Stimulated activated CD8-positive, alpha-beta memory T cell treated with anti-CD3 and anti-CD28 coated beads, Interleukin-12 subunit alpha, Interleukin-12 subunit beta, amount 100 ng/mL, for 1 hour (primary cell): ENCODE measurements around the gene GSE1.

Experiments used
- DNase-seq: peaks from one replicate; pipeline ENCODE4 v3.0.0-alpha.2; 2020; ENCODE audit warnings: low read depth

The GSE1 gene

DNA sequence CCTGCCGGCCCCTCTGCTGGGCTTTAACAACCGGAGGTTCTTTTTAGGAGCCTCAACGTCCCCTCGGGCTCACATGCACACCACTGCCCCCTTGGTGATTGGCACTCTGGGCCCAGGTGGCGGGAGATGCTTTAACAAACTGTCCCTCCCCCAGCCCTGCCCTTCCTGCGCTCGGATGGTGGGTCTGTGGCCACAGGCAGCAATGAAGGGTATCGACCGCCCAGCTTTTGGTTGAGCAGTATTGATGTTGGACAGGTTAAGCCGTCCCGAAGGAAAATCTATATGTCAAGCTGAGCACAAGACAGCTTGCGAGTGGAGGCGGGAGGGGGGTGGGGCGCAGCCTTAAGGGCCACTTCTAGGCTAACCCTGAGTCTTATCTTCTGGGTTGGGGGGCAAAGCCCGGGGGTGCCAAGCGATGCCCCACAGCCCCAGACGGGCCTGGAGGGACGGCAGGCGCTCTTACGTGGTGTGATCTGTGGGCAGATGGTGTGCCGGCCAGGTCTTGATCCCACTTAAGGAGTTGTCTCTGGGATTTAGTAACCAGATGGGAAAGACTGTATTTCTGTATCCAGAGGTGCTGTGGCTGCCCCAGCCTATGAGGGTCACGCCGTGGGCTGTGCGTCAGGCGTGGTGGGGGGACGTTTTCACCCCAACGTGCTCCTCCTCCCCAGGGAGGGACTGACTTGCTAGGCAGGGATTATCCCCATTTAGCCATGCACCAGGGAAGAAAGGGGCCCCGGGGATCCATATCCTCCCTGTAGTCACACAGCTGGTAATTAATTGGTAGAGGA lies 6.2 kb downstream of the GSE1 start:
- DNase-seq, result no peak

DNA sequence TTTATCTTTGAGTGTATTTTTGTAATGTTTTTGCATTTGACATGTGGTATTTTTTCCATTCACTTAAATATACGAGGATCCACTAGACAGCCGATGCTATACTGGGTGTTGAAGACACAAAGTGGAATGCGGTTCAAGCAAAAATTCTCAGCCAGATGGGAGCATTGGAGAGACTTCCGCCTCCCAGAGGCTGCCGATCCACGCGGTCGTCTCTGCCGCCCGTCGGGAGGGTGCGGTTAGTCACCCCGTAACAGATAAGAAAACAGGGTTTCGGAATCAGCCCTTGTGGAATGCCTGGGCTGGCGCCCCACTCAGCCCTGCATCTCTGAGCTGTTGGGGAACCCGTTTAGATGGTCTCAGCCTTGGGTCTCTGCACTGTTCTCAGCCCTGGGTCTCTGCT lies 7.3 kb downstream of the GSE1 start:
- no peak for DNase-seq

DNA sequence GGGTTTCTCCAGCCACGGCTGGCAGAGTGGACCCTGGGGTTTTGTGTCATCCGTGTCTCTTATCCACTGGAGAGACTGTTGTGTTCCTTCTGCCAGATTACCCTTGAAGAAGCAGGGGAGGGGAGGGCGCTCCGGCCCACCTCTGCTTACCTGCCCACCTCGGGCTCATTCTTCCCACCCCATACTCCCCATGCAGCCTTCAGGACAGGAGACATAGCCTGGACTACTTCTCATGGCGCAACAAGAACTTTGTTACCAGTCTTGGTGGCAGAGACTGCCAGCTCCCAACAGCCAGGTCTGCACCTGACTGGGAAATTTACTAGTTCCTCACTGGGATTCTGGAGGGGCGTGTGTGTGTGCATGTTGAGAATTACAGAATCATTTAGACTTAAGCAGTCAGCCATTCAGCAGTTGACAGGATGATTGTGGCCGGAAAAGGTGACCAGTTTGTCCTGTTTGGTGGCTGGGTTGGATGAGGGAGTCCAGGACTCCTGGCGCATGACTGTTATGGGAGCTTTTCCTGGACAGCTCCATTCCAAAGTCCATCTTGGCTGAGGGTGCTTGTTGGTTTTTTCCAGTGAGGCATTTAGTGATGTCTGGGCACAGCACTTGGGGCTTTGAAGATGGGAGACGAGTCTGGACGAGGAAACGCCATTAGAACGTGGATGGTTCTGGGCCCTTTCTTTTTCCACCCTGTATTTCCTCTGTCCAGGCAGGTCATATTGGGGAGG lies 8.7 kb downstream of the GSE1 start:
- DNase-seq, result no peak

DNA sequence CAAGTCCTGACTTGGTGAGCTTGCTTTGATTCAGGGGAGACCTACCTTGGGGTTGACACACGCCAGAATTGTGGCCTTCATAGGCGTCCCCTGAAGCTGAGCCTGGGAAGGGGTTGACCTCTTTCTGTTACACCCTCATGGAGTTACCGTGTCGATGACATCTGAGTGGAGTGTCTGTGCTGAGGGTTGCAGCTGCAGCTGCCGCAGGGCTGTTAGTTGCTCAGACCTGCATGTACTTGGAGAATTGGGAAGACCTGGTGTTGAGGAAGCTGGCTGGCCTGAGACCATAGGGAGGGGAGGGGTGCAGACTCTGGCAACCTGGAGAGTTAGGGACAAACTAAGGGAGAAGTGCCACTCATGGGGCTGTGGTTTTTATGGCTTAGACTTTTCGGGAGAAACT lies 9.6 kb downstream of the GSE1 start:
- no peak for DNase-seq

DNA sequence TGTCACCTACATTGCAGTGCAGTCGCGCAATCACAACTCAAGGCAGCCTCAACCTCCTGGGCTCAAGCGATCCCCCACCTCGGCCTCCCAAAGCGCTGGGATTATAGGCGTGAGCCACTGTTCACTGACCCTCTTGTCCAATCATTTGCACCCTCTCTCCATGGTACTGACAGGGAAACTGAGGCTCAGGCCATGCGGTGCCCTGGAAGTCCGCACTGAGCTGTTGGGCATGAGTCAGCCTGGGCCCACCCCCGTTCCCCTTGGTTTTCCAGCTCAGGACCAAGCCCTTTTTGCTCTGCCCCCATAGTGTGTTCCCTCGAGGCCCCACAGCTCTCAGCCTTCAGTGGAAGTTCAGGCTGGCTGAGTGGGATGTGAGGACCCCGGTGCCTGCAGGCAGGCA lies 10.1 kb downstream of the GSE1 start:
- no peak for DNase-seq

DNA sequence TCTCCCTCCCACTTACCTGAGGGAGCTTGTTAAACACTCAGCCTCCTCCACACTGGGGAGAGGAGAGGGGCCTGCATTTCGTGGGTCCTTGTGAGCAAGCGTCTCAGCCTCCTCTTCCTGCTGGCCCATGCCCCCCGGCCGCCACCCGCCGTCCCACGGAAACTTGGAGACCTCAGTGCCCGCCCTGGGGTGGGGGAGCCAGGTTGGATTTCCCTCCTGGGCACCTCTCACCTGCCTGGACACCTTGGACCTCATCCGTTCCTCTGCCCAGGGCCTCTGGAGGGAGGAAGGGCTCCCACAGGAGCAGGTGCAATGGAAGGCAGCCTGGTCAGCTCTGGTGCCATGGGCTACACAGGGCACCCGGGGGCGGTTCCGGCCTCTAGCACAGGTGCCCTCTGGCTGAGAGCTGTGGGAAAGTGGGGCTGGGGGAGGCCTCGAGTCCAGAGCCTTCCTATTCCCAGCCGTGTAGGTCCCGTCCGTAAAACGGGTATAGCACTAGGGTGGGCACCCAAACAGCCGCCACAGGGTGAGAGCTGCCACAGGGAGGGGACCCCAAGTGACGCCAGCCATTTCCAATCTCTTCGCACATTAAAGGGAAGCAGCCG lies 11.0 kb downstream of the GSE1 start:
- DNase-seq, result no peak

DNA sequence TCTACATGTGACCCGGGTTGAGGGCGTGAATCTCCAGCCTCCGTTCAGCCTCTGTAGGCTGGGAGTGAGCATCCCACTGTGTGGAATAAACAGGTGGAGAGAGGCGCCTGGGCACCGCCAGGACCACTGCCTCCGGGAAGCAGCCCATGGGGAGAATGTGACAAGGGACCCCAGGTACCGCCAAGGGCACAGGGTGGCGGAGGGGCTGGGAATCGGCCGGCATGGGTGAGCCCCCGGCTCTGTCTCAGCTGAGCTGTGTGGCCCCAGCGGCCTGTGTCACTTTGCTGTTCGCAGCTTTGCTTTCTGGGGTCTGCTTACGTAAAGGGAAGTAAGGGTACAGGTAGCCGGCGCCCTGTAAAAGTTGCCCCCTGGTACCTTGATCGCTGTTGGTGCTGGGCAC lies 11.5 kb downstream of the GSE1 start:
- no peak for DNase-seq

DNA sequence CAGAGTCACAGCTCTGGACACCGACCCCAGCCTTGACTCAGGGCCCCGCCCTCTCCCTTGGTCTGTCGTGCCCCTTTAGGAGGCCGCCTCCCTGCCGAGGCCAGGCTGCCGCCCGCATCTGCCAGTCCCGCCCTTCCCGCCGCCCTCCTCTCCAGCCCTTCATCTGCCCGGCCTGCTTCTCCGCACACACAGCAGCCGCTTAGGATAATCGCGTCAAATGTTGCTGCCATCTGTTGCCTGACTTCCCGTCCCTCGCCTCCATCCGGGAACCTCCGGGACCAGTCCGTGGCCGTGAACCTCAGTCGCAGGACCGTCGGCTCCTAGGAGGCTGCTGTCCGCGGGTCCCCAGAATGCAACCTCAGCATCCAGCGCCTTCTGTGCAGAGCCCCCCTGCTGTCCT lies 11.9 kb downstream of the GSE1 start:
- no peak for DNase-seq

DNA sequence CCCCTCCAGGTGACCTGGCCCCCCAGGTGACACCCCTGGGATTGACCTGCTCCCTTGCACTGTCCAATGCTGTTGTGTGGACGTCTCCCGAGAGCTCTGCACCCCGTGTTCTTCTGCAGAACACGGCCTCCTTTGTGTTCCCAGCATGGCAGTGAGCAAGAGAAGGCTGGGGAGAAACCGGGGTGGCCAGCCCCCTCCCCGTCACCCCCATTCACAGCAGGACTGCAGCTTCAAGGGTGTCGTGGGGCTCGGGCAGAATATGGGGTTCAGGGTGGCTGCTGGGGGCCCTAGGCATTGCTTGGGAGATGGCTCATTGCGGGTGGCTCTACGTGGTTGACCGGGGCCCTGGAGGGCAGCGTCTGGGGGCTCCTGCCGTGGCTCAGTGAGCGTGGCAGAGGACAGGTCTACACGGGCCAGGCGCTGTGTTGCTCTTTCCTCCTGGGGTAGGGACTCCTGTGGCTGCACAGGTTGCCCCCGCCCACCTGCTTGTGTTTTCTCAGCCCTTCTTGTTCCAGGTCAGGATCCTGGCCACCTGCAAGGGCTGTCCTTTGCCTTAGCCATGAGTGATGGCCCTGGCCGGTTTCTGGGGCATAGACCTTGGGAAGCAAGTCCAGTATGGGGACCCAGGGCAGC lies 12.5 kb downstream of the GSE1 start:
- no peak for DNase-seq

DNA sequence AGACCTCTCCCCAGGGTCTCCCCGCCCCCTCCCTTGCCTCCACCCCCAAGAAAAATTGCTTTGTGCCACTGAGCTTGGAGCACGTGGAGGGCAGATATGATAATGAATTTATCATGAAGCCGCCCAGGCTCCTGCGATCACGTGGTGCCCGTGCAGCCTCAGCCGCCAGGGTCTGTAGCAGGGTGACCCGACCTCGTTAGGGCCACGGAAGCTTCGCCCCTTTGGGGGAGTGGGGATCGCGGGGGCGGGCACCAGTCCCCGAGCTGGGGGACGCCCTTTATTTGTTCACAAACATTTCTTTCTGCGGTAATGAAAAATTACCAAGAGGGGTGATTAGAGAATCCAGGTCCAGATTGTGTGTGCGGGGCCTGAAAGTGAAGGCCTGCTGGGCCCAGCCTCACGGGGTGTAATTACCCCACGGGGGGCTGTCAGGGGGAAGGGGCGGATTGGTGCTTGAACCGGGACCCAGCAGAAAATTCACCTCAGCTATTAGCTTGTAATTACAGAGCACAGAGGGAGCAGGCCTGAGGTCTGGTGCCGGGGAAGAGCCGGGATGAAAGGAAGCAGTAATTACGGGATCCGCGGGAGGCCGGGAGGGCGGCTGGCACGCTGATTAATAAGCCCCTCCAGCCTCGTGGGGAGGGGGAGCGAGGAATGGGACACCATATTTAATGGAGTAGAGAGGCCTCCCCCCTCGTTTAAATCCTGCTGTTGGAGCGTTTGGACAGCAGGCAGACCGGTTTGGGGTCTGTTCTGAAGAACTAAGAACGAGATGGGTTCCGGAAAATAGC lies 13.3 kb downstream of the GSE1 start:
- DNase-seq, result no peak

DNA sequence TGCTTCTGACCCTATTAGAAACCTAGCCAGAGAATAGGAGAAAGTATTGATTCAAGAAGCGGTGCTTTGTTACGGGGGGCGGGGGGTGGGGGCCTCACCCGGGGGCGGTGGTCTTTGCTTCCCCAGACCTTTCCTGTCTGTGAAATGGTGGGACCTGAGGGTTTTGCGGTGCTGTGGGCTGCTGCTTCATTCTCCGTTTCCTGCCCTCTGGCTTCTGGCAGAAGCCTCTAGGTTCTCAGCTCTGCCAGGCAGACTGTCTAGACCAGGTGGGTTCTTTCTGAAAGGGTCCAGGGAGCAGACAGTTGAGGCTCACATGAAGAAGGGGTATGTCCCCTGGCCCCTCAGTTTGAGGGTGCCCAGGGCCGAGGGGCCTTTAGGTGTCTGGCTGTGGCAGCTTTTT lies 14.0 kb downstream of the GSE1 start:
- no peak for DNase-seq

DNA sequence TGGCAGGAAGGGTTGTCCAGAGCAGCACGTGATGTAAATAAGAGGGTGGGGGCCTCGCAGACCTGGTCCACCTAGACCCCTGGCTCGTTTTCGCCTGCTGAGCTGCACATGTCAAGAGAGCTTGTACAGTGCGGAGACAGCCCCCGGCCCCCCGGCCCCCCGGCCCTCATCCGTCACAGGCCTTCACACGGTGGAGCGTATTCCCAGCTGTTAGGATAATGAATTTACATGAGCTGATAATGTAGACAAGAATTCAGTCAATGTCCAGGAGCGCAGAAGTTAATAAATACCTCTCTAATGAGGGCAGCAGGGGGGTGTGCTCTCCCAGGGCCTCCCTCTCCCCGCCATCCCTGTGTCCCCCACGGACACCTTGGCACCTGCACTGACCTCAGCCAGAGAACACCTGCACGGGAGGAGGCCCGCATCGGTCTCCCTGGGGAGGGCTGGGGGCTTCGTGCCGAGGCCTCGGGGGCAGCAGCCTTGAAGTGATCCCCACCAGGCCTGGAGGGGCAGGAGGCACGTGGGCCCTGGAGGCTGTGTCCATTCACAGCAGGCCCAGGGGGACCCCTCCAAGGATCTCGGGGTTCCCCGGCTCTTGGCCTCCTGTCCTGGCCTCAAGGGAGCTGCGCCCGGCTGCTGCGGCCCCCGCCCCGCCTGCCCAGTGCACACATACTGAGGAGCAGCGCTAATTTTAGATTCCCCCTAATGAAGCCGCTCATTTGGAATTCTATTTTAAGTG lies 14.6 kb downstream of the GSE1 start:
- no peak for DNase-seq

DNA sequence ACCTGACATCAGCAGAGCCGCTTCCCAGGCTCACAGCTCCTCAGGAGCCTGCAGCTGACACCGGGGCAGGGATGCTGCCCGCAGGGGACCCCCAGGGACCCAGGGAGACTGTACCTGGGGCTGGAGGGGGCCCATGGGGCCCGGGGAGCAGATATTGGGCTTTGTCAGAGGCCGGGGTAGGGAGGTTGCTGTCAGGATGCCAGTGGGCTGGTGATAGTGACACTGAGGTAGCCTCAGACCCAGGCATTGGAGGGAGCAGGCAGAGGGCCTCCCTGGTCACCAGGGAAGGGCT lies 15.1 kb downstream of the GSE1 start:
- no peak for DNase-seq

DNA sequence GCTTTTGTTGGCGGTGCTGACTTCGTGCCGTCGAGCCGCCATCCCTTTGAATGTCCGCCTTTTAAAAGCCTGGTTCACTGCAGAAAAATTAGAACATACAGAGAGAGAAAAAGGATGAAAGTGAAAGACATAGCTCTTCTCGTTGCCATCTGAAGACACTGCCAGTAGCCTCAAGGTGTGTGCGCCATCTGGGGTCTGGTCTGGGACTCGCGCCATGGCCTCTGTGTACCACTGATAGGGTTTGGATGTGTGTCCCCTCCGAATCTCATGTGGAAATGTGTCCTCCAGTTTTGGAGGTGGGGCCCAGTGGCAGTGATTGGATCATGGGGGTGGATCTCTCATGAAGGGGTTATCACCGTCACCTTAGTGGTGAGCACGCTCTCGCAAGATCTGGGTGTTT lies 15.5 kb downstream of the GSE1 start:
- DNase-seq, result no peak

DNA sequence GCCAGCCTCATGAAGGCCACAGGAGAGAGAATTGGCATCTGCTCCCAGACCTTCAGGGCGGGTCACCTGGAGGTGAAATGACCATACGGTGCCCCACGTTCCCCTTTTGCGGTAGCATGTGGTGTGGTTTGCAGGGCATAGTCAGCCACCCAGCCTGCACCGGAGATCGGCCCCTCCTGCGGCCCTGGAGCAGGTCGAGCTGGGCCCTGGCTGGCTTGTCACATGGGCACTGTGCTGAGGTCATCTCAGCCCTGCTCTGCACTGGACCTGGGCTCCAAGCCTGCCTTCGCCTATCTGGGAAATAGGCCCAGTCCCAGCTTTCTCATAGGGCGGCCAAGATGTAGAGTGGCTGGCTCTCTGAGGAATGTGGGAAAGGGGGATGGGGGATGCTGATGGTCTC lies 16.2 kb downstream of the GSE1 start:
- no peak for DNase-seq

DNA sequence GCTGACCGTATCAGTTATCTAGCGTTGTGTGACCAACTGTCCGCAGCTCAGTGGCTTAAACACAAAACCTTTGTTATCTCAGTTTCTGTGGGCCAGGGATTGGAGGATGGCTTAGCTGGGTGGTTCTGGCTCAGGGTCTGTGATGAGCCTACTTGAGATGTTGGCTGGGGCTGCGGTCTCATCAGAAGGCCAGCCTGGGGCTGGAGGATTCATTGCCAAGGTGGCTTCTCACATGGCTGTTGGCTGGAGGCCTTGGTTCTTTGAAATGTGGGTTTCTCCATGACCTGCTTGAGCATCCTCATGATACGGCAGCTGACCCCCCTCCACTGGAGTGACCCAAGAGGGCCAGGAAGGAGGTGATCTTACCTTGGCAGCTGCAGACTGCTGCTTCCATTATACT lies 16.7 kb downstream of the GSE1 start:
- no peak for DNase-seq

DNA sequence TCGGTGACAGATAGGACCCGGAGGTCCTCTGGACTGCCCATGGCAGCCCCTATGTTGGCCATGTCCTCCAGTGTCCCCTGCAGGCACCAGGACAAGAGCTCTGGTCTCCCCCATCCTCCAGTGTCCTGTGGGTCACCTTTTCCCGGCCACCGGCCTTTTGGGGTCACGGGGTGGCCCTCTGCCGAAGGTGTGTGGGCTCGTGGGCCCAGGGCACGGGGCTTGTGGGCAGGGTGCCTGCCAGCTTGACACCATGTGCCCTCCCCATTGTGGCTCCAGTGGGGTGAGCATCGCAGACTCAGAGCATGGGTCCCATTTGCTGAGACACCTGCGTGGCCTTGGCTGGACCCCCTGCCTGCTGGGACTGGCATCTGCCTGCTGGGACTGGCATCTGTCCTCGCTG lies 18.1 kb downstream of the GSE1 start:
- no peak for DNase-seq

DNA sequence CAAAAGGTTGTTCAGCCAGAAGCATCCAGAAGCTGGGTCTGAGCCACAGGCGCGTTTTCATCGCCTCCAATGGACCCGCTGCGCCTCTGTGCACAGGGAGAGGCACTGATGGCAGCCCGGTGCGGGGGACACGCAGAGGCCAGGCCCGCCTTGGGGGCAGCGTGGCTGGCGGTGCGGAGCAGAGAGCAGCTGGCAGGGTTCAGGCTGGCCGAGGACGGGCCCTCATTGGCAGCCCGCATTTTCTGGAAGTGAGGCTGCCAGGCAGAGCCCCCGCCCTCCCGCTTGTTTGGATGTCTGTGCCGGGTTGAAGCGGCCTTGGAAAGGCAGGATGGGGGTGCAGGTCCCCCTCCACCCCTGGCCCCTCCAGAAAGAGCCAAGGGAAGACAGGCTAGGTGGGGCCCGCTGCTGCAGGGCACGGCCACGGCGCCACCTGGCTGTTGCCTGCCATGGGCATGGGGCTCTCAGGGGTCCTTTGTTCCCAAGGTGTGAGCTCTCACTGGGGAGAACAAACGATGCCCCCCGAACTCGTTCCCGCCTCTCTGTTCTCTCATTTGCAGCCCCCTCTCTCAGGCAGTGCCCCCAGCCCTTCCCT lies 18.8 kb downstream of the GSE1 start:
- DNase-seq, result no peak

DNA sequence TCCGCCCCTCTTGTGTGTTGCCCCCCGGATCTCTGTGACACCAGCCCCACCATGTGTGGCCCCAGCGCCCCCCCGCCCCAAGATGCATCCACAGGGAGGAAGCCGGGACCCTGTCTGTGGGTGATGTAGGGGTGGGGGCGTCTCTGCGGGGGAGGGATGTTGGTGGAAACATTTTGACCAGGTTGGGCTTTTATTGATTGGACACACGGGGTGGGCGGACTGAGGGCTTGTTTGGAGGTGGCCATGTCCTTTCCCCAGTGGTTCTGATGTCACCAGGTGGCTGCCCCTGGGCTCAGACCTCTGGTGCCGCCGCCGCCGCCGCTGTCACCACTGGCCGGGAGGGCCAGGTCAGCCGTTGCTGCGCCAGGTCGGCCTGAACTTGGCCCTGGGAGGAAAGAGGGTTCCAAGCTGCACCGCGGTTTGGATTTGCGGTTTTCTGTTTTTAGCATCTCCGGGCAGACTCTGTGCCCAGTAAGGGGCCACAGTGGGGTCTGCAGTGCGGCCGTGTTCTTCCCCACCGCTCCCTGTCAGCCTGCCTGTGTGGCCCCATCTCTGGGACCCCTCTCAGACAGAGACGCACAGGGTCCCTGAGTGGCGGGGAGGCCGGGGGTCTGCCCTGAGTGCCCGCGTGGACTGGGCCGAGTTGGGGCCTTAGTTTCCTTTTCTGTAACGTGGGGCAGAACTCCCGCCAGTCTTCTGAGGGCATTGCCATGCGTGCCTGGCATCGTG lies 19.8 kb downstream of the GSE1 start:
- no peak for DNase-seq

DNA sequence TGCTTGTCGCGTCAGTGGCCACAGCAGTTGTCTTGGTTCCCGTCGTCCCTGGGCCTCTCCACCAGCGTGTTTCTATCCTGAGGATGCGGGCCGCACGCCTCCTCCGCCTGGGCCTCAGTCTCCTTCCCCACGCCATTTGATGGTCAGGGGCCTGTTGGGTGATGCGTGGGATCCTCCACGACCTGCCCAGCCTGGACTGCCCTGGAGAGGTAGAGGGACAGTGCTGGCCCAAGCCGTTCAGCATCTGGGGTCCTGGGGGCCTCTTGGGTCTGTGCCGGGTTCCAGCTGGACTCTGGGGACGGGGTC lies 20.3 kb downstream of the GSE1 start:
- no peak for DNase-seq

DNA sequence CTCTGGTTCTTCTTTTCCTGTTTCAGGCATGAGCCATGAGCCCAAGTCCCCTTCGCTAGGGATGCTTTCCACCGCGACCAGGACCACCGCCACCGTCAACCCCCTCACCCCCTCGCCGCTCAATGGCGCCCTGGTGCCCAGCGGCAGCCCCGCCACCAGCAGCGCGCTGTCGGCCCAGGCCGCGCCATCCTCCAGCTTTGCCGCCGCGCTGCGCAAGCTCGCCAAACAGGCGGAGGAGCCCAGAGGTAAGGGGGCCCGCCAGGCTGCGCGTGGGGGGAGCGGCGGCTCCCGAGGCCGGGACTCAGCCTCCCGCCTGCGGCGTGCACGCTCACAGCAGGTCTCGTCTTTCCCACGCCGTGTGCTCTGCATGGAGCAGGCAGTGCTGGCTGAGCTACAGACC lies 20.8 kb downstream of the GSE1 start:
- no peak for DNase-seq
